Duodenal mucosa (tissue), 2 donors: ENCODE data around the gene RAB9A.

ENCODE experiments used
- H3K27ac ChIP-seq: one replicate; pipeline ENCODE4 v1.7.0; 2013; ENCODE audit warnings: low read depth, low read length
- H3K27me3 ChIP-seq, 2 donors: one replicate each; pipeline ENCODE4 v1.7.0; 2013; ENCODE audit warnings: low read length in 2 of 2, control low read depth in 1 of 2; ENCODE audit not compliant: insufficient read depth in 2 of 2, control insufficient read depth in 1 of 2
- H3K36me3 ChIP-seq, 2 donors: one replicate each; pipeline ENCODE4 v1.7.0; 2013; ENCODE audit warnings: low read length in 2 of 2, control low read depth in 1 of 2; ENCODE audit not compliant: insufficient read depth in 2 of 2, control insufficient read depth in 1 of 2
- H3K4me1 ChIP-seq, 2 donors: one replicate each; pipeline ENCODE4 v1.7.0; 2013; ENCODE audit warnings: low read length in 2 of 2, control low read depth in 1 of 2; ENCODE audit not compliant: insufficient read depth in 2 of 2, control insufficient read depth in 1 of 2
- H3K4me3 ChIP-seq, 2 donors: one replicate each; pipeline ENCODE4 v1.7.0; 2013; ENCODE audit warnings: low read length in 2 of 2, low read depth in 1 of 2
- H3K9ac ChIP-seq, 2 donors: one replicate each; pipeline ENCODE4 v1.7.0; 2013; ENCODE audit warnings: low read length in 2 of 2, low read depth in 1 of 2
- H3K9me3 ChIP-seq, 2 donors: one replicate each; pipeline ENCODE4 v1.7.0; 2013; ENCODE audit warnings: low read length in 2 of 2, control low read depth in 1 of 2; ENCODE audit not compliant: control insufficient read depth in 1 of 2

Gene RAB9A

DNA sequence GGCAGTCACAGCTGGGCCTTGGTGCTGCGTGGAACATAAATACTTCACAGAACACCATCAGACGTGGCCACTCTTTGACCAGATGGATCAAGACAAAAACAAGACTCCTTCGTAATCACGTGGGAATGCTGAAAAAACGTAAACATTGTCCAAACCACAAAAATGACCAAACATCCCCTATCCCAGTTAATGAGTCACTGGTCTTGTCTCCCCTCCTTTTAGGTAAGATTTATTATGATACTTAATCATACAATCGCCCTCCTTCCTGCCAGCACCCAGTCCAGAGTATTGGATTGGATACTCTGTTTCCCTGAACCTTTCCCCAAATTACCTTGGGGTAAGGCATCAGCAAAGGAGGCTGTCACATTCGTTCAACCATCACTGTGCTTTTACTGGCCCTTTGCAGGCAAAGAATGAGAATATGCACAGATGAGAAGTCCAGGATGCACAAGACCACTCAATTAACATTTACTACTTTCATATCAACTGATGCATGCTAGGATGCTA, 36.6 kb upstream of the RAB9A start:
- Histone ChIP-seq H3K27me3 (no peaks in the 10 kb centered on the region), H3K4me3 (peak overlapping the region; percentile 56 to 75), H3K9ac (peak overlapping the region; percentile 72 to 75), H3K27ac (peak overlapping the region; percentile 73), H3K9me3 (no peaks in the 10 kb centered on the region), H3K4me1 (peaks cover 11 to 15% of the 10 kb centered on the region in 2 donors), H3K36me3 (peaks cover 0 to 7% of the 10 kb centered on the region in 2 donors)

DNA sequence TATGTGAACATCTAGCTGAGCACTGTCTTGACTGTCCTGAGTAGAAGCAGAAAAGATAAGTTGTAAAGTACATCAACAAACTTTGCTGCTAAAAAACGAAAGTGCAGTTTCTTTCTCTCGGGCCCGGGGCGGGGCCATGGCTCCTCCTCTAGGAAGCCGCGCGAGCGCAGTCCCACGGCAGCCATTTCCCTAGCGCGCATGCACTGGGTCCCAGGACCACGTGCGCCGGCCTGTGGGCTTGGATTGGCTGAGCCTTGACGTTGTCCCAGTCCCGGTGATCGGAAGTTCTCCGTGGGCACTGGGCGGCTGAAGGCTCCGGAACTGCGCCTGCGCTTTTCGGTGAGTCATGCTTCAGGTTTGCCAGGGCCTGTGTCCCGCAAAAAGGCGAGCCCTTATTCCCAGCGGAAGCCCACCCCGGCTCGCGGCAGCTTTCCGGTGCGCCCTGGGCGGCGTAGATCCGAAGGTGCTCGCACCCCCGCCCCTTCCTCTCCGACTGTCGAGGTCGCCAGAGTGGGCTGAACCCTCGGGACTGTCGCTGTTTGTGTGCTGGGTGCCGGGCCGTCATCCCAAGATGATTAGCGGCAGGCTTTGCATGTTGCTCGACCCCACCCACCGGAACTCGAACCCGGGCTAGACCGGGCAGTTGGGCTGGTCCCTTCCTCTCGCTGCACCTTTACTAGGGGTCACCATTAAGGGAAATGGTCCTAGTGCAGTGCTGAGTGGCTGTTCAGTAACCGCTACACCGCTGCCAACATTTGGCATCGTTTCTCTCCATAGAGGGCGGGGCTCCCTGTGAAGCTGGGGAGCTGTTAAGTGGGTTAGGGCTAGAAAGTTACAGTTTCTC, 35.9 kb upstream of the RAB9A start, which contains the start of gene TCEANC:
Gene TCEANC (plus strand): TSS at position 292 of the 844 bp plus-strand sequence. CDS start 9,368 bp downstream, outside the sequence.
- Histone ChIP-seq H3K4me3 (peak within 1 kb of the TSS; percentile 70 to 81), H3K27me3 (no peaks in the 10 kb centered on the region), H3K9me3 (no peaks in the 10 kb centered on the region), H3K36me3 (peaks cover 0 to 7% of the 10 kb centered on the region in 2 donors), H3K4me1 (peaks cover 6 to 15% of the 10 kb centered on the region in 2 donors), H3K27ac (peak within 1 kb of the TSS; percentile 96), H3K9ac (peak within 1 kb of the TSS; percentile 75 to 79)

DNA sequence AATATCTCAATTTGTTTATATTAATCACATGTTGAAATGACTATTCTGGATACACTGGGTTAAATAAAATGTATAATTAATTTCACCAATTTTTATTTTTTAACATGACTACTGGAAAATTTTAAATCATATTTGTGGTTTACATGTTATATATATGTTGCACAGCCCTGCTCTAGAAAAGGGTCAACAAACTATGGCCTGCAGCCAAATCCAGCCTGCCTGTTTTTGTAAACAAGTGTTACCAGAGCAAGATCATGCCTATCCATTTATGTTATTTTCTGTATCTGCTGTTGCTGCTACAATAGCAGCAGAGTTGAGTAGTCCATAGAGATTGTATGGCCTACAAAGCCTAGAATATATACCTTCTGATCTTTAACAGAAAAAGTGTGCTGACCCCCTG, 34.8 kb upstream of the RAB9A start:
- H3K27ac ChIP-seq = no peak overlapping the region
- no peaks in the 10 kb centered on the region for H3K27me3 ChIP-seq
- peaks cover 6 to 15% of the 10 kb centered on the region in 2 donors for H3K4me1 ChIP-seq
- H3K36me3 ChIP-seq = peaks cover 0 to 7% of the 10 kb centered on the region in 2 donors
- no peaks in the 10 kb centered on the region for H3K9me3 ChIP-seq
- H3K9ac ChIP-seq = peak overlapping the region in 1 of 2 donors; percentile 79
- peak overlapping the region; percentile 70 to 81 for H3K4me3 ChIP-seq

DNA sequence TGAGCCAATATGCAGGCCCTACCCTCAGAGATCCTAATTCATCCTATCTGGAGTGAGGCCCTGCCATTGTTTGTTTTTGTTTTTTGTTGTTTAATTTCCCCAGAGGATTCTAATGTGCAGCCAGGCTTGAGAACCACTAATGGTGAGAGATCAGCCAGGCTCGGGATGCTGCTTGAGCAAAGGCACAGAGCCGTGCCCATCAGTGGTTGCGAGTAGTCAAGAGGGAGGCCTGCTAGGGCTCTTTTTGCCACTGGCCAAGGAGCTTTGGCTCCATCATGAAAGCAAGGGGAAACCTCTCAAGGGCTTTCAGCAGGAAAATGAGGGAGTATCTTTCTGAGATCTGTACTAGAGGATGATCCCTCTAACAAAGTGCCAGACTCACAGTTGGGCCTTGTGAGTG, 33.3 kb upstream of the RAB9A start:
- no peak overlapping the region for H3K4me3 ChIP-seq
- H3K27me3 ChIP-seq = no peaks in the 10 kb centered on the region
- H3K9ac ChIP-seq = no peak overlapping the region
- H3K36me3 ChIP-seq = peaks cover 0 to 7% of the 10 kb centered on the region in 2 donors
- H3K27ac ChIP-seq = no peak overlapping the region
- no peaks in the 10 kb centered on the region for H3K9me3 ChIP-seq
- H3K4me1 ChIP-seq = peaks cover 6 to 15% of the 10 kb centered on the region in 2 donors

DNA sequence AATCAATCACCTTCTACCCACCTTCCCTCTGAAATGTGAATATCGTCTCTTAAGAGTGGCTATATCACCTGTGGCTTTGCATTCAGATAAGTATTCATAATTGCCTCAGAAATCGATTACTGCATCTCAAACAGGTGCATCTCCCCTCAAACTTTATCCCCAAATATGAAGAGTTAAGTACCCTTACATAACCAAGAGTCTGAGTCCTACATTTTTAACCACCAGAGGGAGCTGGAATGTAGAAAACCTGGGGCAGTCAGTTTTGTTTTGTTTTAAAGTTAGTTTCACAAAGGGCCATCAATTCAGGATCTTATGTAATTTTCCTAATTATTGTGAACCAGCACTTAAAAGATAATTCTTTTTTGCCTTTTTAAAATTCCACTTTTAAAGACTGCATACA, 30.3 kb upstream of the RAB9A start:
- H3K27me3 ChIP-seq = no peaks in the 10 kb centered on the region
- H3K9ac ChIP-seq = no peak overlapping the region
- H3K4me3 ChIP-seq = no peak overlapping the region
- H3K9me3 ChIP-seq = no peaks in the 10 kb centered on the region
- H3K36me3 ChIP-seq = peaks cover under 1 to 7% of the 10 kb centered on the region in 2 donors
- no peak overlapping the region for H3K27ac ChIP-seq
- peaks cover 0 to 8% of the 10 kb centered on the region in 2 donors for H3K4me1 ChIP-seq

DNA sequence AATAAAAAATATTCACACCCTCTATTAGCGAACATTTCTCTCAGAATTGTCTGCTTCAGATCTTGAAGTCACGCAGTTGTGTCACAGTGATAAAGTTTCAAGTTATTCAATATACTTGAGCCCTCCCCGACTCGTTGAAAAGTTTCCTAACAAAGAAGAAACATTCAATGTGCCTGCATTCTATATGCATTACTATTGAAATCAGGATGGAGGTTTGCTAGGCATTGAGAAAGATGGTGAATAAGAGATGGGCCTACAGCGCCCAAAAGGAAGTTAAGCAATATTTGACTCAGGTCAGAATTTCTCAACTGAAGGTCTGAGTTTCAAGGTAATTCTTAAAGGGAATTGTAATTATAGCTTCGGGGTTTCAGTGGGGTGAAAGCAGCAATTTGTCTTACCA, 29.9 kb upstream of the RAB9A start:
- Histone ChIP-seq H3K9ac (no peak overlapping the region), H3K9me3 (no peaks in the 10 kb centered on the region), H3K4me3 (no peak overlapping the region), H3K27ac (no peak overlapping the region), H3K36me3 (peaks cover 3 to 7% of the 10 kb centered on the region in 2 donors), H3K27me3 (no peaks in the 10 kb centered on the region), H3K4me1 (peaks cover 0 to 3% of the 10 kb centered on the region in 2 donors)

DNA sequence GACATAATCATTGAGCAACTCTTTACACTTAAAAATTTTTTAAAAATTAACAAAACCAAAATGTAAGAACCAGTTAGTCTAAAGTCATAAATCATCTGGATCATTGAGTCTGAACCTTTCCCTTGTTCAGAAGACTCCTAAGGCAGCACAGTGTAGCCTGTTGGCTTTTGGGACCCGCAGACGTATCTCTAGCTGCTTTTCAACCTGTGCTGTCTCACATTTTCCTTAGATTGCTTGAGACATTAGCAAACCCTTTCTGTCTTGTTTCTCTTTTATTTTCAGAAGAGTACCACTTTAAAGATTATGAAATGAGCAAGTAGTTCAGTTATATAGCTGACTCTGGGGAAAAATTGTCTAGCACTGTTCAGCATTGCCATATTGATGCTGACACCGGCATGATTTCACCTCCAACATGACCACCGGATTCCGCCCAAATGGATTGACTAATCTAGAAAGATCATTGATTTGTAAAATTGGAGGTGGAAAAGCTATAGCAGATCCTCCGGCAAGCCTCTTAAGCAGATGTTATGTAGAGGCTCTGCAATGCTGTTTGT, 27.1 kb upstream of the RAB9A start:
- Histone ChIP-seq H3K27me3 (no peaks in the 10 kb centered on the region), H3K4me1 (no peaks in the 10 kb centered on the region), H3K36me3 (peaks cover 0 to 3% of the 10 kb centered on the region in 2 donors), H3K4me3 (peak overlapping the region in 1 of 2 donors; percentile 22), H3K9me3 (no peaks in the 10 kb centered on the region), H3K27ac (peak overlapping the region; percentile 11), H3K9ac (peak overlapping the region in 1 of 2 donors; percentile 39)

DNA sequence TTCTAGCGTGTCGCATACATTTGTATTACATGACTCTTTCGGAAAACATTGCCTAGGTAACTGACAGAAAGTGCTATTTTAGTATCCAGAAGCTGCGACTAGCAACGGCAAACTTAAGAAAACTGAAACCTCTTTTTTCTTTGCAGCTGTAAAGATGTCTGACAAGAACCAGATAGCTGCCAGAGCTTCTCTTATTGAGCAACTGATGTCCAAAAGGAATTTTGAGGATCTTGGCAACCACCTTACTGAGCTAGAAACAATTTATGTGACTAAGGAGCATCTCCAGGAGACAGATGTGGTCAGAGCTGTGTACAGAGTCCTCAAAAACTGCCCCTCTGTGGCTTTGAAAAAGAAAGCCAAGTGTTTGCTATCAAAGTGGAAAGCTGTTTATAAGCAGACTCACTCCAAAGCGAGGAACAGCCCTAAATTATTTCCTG, 26.6 kb upstream of the RAB9A start:
- no peaks in the 10 kb centered on the region for H3K9me3 ChIP-seq
- peak overlapping the region in 1 of 2 donors; percentile 22 for H3K4me3 ChIP-seq
- H3K27me3 ChIP-seq = no peaks in the 10 kb centered on the region
- no peaks in the 10 kb centered on the region for H3K4me1 ChIP-seq
- peak overlapping the region in 1 of 2 donors; percentile 39 for H3K9ac ChIP-seq
- peak overlapping the region; percentile 11 for H3K27ac ChIP-seq
- peaks cover 0 to 3% of the 10 kb centered on the region in 2 donors for H3K36me3 ChIP-seq

DNA sequence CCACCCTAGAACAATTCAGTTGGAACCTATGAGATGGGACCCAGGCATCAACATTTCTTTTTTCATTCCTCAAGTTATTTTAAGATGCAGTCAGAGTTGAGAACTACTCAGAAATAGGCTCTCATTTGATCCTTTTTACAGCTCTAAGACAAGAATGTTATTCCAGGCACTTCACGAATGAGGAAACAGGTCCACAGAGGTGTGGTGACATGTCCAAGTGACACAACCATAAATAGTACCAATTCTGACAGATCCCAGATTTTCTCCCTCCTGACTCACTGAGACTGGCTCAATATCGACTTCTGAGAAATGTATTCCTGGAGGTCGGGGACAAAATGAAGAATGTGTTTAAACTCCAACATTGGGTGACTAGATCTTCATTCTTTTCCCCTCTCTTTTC, 24.9 kb upstream of the RAB9A start:
- H3K4me3 ChIP-seq = no peak overlapping the region
- H3K9me3 ChIP-seq = no peaks in the 10 kb centered on the region
- H3K9ac ChIP-seq = no peak overlapping the region
- H3K36me3 ChIP-seq = peaks cover 0 to 3% of the 10 kb centered on the region in 2 donors
- no peak overlapping the region for H3K27ac ChIP-seq
- no peaks in the 10 kb centered on the region for H3K27me3 ChIP-seq
- H3K4me1 ChIP-seq = peaks cover 0 to 3% of the 10 kb centered on the region in 2 donors

DNA sequence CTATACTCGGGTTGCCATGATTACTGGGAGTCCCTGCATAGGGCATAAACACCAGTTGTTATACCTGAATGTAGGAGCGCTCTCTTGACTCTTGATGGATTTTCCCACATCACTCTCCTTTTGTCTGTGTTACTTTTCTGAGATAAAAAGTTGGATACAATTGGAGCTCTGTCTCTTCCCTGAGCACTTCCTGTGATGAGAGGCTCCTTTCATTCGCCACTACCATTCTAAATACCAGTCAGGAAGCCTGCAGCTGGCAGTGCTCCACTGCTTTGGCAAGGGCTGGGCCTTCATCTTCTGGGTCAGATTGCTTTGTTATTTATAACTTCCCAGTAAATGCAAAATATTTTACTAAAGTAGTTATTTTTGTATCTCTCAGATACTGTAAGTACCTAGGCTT, 22.1 kb upstream of the RAB9A start:
- H3K9ac ChIP-seq = no peak overlapping the region
- H3K27ac ChIP-seq = no peak overlapping the region
- no peak overlapping the region for H3K4me3 ChIP-seq
- no peaks in the 10 kb centered on the region for H3K27me3 ChIP-seq
- no peaks in the 10 kb centered on the region for H3K9me3 ChIP-seq
- peaks cover 0 to 3% of the 10 kb centered on the region in 2 donors for H3K36me3 ChIP-seq
- H3K4me1 ChIP-seq = peaks cover 0 to 3% of the 10 kb centered on the region in 2 donors
